ENCODE results near the gene GRK4.

- TF ChIP-seq CTCF (IDR thresholded peaks at IDR 0.05; ENCODE audit: low read depth, low read length), result no peak
- TF ChIP-seq EZH2phosphoT487 (IDR thresholded peaks at IDR 0.05; ENCODE audit: low read depth), result no peak
Observed at GRCh38 chr4:2915789-2916188, 47.6 kb upstream of the GRK4 start.
